Breast epithelium (tissue), 4 donors: ENCODE measurements around the gene CEPT1. TPM values are rescaled to one million over a fixed set of nuclear protein-coding genes. Genes with fewer than 3 reads are reported as not detected.

Experiments used
- DNase-seq, 2 donors: peaks; one replicate each; pipeline ENCODE4 v3.0.0-alpha.2; 2019; ENCODE audit warnings: low spot score in 2 of 2
- H3K27ac ChIP-seq, 2 donors: fragments of 200-600 bp; sonication (generic) in 1 of 2; one replicate each; pipeline ENCODE4 v1.5.1; 2016 to 2019; ENCODE audit warnings: mild to moderate bottlenecking in 1 of 2
- H3K27me3 ChIP-seq, 2 donors: fragments of 200-600 bp; sonication (generic) in 1 of 2; one replicate each; pipeline versions ENCODE4 v1.5.1 to v1.6.0; 2017 to 2019; ENCODE audit warnings: control low read depth in 1 of 2, mild to moderate bottlenecking in 1 of 2
- H3K36me3 ChIP-seq: fragments of 200-600 bp; one replicate; pipeline ENCODE4 v1.5.1; 2019
- H3K4me1 ChIP-seq, 2 donors: fragments of 200-600 bp; sonication (generic); one replicate each; pipeline ENCODE4 v1.5.1; 2016 to 2019; ENCODE audit warnings: control low read depth in 1 of 2
- H3K4me3 ChIP-seq, 3 donors: fragments of 200-600 bp; sonication (generic); 1 replicate in 2 of 3; 2 replicates in 1 of 3; pipeline ENCODE4 v1.5.1; 2016 to 2019; ENCODE audit warnings: mild to moderate bottlenecking in 3 of 3, moderate library complexity in 2 of 3
- H3K9me3 ChIP-seq, 2 donors: fragments of 200-600 bp; sonication (generic) in 1 of 2; one replicate each; pipeline ENCODE4 v1.5.1; 2016 to 2019; ENCODE audit warnings: control low read depth in 1 of 2
- CTCF ChIP-seq, 3 donors: fragments of 450-650 bp; IDR thresholded peaks; one replicate each; pipeline ENCODE4 v1.5.1; 2016 to 2017; ENCODE audit warnings: antibody characterized with exemption in 3 of 3, mild to moderate bottlenecking in 3 of 3, moderate library complexity in 3 of 3
- POLR2A ChIP-seq: fragments of 450-650 bp; IDR thresholded peaks from one replicate; pipeline ENCODE4 v1.6.1; 2016; ENCODE audit warnings: antibody characterized with exemption, mild to moderate bottlenecking, moderate library complexity
- POLR2AphosphoS5 ChIP-seq, 3 donors: sonication (generic); formaldehyde crosslinking; IDR thresholded peaks; one replicate each; pipeline ENCODE4 v1.6.1; 2017; ENCODE audit warnings: antibody characterized with exemption in 3 of 3
- intact Hi-C: fragments of 100-400 bp; cut with DNase I; formaldehyde crosslinking; loops from one replicate; pipeline ENCODE4 v1.15.1; 2023; ENCODE audit warnings: low total_unique reads
- total RNA-seq, 3 donors: library from RNA; depleted of rRNA; stranded (reverse); fragments of >200 nt; gene quantifications; one replicate each; pipeline ENCODE4 v1.1.0, GENCODE V29; 2016

Gene CEPT1
- total RNA-seq, 3 donors from 2014 or later: 49.8 to 67.7 (median 62.5) TPM

- intact Hi-C loops: no loop called here
- H3K27me3 ChIP-seq: no peaks in the 10 kb centered on the region
- H3K4me3 ChIP-seq: peak overlapping the region in 1 of 3 donors; percentile 13
- peak overlapping the region; percentile 91 to 93 for H3K27ac ChIP-seq
- DNase-seq: peak; percentile 52 to 61
- H3K9me3 ChIP-seq: no peaks in the 10 kb centered on the region
- no peaks in the 10 kb centered on the region for H3K36me3 ChIP-seq
- H3K4me1 ChIP-seq: peaks cover 4 to 16% of the 10 kb centered on the region in 2 donors
- TF ChIP-seq POLR2A (no peak), CTCF (IDR thresholded peaks at IDR 0.05) (no peak), POLR2AphosphoS5 (IDR thresholded peaks at IDR 0.05) (no peak)
Observed at GRCh38 chr1:111227851-111228747, 88.1 kb downstream of the CEPT1 start.

GRCh38 chr1:111228748-111229126, 88.7 kb downstream of the CEPT1 start:
- H3K27ac ChIP-seq: peak overlapping the region; percentile 91 to 93

GRCh38 chr1:111232134-111232533, 92.1 kb downstream of the CEPT1 start:
- Histone ChIP-seq H3K4me1 (peaks cover 4 to 13% of the 10 kb centered on the region in 2 donors), H3K9me3 (no peaks in the 10 kb centered on the region), H3K27me3 (no peaks in the 10 kb centered on the region), H3K36me3 (no peaks in the 10 kb centered on the region), H3K27ac (no peak overlapping the region), H3K4me3 (no peak overlapping the region)
- intact Hi-C loops: loop anchor here (10.0 kb wide), 1 partner anchor 1453 kb away; no protein-coding TSS in a partner anchor
- DNase-seq: no peak
- TF ChIP-seq CTCF (IDR thresholded peaks at IDR 0.05) (no peak), POLR2AphosphoS5 (IDR thresholded peaks at IDR 0.05) (no peak), POLR2A (no peak)

More at GRCh38 chr1:111228748-111229126, 88.7 kb downstream of the CEPT1 start:
- no peaks in the 10 kb centered on the region for H3K36me3 ChIP-seq
- TF ChIP-seq POLR2A (no peak), POLR2AphosphoS5 (IDR thresholded peaks at IDR 0.05) (no peak), CTCF (IDR thresholded peaks at IDR 0.05) (no peak)
- H3K9me3 ChIP-seq: no peaks in the 10 kb centered on the region
- H3K4me3 ChIP-seq: no peak overlapping the region
- no peaks in the 10 kb centered on the region for H3K27me3 ChIP-seq
- H3K4me1 ChIP-seq: peaks cover 4 to 16% of the 10 kb centered on the region in 2 donors
- DNase-seq: no peak
- intact Hi-C loops: no loop called here

DNA sequence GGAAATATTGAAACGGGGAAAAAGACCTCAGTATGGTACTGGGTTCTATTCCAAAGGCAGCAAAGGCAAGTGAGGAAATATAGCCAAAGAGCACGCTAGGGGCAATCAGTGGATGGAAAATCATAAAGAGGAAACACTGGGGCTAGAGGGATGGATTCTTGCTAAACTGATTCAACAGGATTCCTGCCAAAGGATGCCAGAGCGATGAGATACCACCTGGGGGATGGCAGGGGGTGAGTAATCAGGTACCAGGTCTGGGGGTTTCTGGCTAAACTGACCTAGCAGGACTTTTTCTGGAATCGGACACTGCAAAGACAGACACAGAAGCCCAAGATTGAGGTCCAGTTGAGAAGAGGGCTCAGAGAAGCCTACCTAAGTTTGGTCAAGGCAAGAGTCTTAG, 94.2 kb downstream of the CEPT1 start:
- no peaks in the 10 kb centered on the region for H3K36me3 ChIP-seq
- no peak for DNase-seq
- no peaks in the 10 kb centered on the region for H3K9me3 ChIP-seq
- no peaks in the 10 kb centered on the region for H3K4me1 ChIP-seq
- H3K4me3 ChIP-seq: no peak overlapping the region
- H3K27me3 ChIP-seq: no peaks in the 10 kb centered on the region
- no peak overlapping the region for H3K27ac ChIP-seq
- intact Hi-C loops: loop anchor here (10.0 kb wide), 1 partner anchor 1451 kb away; no protein-coding TSS in a partner anchor
- no peak for TF ChIP-seq POLR2A
- no peak for TF ChIP-seq CTCF (IDR thresholded peaks at IDR 0.05)
- TF ChIP-seq POLR2AphosphoS5 (IDR thresholded peaks at IDR 0.05): no peak

Other genes starting within 250 kb of the CEPT1 start
- gene LRIF1, start 176.3 kb upstream of the CEPT1 start, total RNA-seq: 10 to 100 TPM in 1 of 3 donors, 1 to 10 TPM in 2; 9.5 to 17.0 (median 9.8) TPM
- 100 to 1,000 TPM in 1 of 3 donors, 10 to 100 TPM in 2; 51.5 to 122 (median 74.5) TPM for gene DRAM2, start 130 bp upstream of the CEPT1 start, total RNA-seq
- 10 to 100 TPM; 27.7 to 70.8 (median 34.4) TPM for gene DENND2D, start 60.4 kb downstream of the CEPT1 start, total RNA-seq
- gene CHI3L2, start 87.5 kb downstream of the CEPT1 start, total RNA-seq: 10 to 100 TPM in 2 of 3 donors, 1 to 10 TPM in 1; 9.5 to 22.0 (median 14.1) TPM
- gene CHIA, start 150.6 kb downstream of the CEPT1 start, total RNA-seq: not detected